HK-2 (cell line): ENCODE data around the gene NOM1.

ENCODE experiments used
- DNase-seq: peaks from one replicate; pipeline ENCODE4 v3.0.0-alpha.2; 2018; ENCODE audit not compliant: unreplicated experiment

Gene NOM1

GRCh38 chr7:157004521-157005455 is 55.3 kb downstream of the NOM1 start:
- no peak for DNase-seq

GRCh38 chr7:157005456-157006204 is 56.1 kb downstream of the NOM1 start:
- no peak for DNase-seq

GRCh38 chr7:157006205-157006747 is 56.8 kb downstream of the NOM1 start:
- no peak for DNase-seq

GRCh38 chr7:157006829-157007469 is 57.4 kb downstream of the NOM1 start:
- DNase-seq: no peak

GRCh38 chr7:157007470-157008066 is 58.1 kb downstream of the NOM1 start:
- no peak for DNase-seq

GRCh38 chr7:157008206-157009169 is 59.0 kb downstream of the NOM1 start:
- DNase-seq: no peak

- peak; percentile 77 for DNase-seq
Observed at GRCh38 chr7:157009170-157009777, 59.8 kb downstream of the NOM1 start.

GRCh38 chr7:157009778-157010587 is 60.5 kb downstream of the NOM1 start:
- no peak for DNase-seq

- DNase-seq: peak; percentile 85
Observed at GRCh38 chr7:157010588-157011332, 61.2 kb downstream of the NOM1 start, which contains the start of gene MNX1. TSS of gene MNX1 (minus strand) at chr7:157010663. CDS start at chr7:157010350, 313 bp downstream.

GRCh38 chr7:157011333-157012112 is 62.0 kb downstream of the NOM1 start:
- DNase-seq: peak; percentile 46

- DNase-seq: no peak
Observed at GRCh38 chr7:157012113-157012547, 62.6 kb downstream of the NOM1 start.

- DNase-seq: no peak
Observed at GRCh38 chr7:157013101-157013500, 63.6 kb downstream of the NOM1 start.

GRCh38 chr7:157013602-157014549 is 64.4 kb downstream of the NOM1 start:
- no peak for DNase-seq

GRCh38 chr7:157014635-157015555 is 65.4 kb downstream of the NOM1 start:
- DNase-seq: no peak

- DNase-seq: no peak
Observed at GRCh38 chr7:157016024-157016351, 66.5 kb downstream of the NOM1 start.
